NCI-H2196 treated with DMSO at 0.1 percent for 48 hours (cell line): ENCODE data around the gene CADPS2.

ENCODE experiments used
- DNase-seq: peaks from one replicate; lab custom pipeline; 2025; ENCODE audit not compliant: unreplicated experiment; lab: John Stamatoyannopoulos, UW

The CADPS2 gene

GRCh38 chr7:122544463-122544862, 341.8 kb downstream of the CADPS2 start:
- DNase-seq: no peak

- no peak for DNase-seq
Measured at GRCh38 chr7:122543891-122544290, 342.4 kb downstream of the CADPS2 start.

- DNase-seq: no peak
Measured at GRCh38 chr7:122543166-122543565, 343.1 kb downstream of the CADPS2 start.

- no peak for DNase-seq
Measured at GRCh38 chr7:122535086-122535485, 351.2 kb downstream of the CADPS2 start.

GRCh38 chr7:122532406-122533269, 353.6 kb downstream of the CADPS2 start:
- no peak for DNase-seq

- DNase-seq: peak; percentile 21
Measured at GRCh38 chr7:122528879-122529481, 357.3 kb downstream of the CADPS2 start.

GRCh38 chr7:122525355-122525754, 360.9 kb downstream of the CADPS2 start:
- no peak for DNase-seq

- no peak for DNase-seq
Measured at GRCh38 chr7:122521767-122522166, 364.5 kb downstream of the CADPS2 start.

GRCh38 chr7:122520971-122521555, 365.2 kb downstream of the CADPS2 start:
- DNase-seq: no peak

- no peak for DNase-seq
Measured at GRCh38 chr7:122518488-122518887, 367.8 kb downstream of the CADPS2 start.

- no peak for DNase-seq
Measured at GRCh38 chr7:122517576-122517975, 368.7 kb downstream of the CADPS2 start.

- DNase-seq: peak; percentile 60
Measured at GRCh38 chr7:122515404-122515803, 370.9 kb downstream of the CADPS2 start.

GRCh38 chr7:122511268-122511667, 375.0 kb downstream of the CADPS2 start:
- no peak for DNase-seq

GRCh38 chr7:122507591-122507990, 378.7 kb downstream of the CADPS2 start:
- no peak for DNase-seq

- no peak for DNase-seq
Measured at GRCh38 chr7:122492007-122492406, 394.3 kb downstream of the CADPS2 start.

- no peak for DNase-seq
Measured at GRCh38 chr7:122488241-122488640, 398.0 kb downstream of the CADPS2 start.

- DNase-seq: no peak
Measured at GRCh38 chr7:122487131-122487530, 399.1 kb downstream of the CADPS2 start.

- DNase-seq: no peak
Measured at GRCh38 chr7:122485856-122486255, 400.4 kb downstream of the CADPS2 start.

GRCh38 chr7:122482212-122482611, 404.0 kb downstream of the CADPS2 start:
- DNase-seq: no peak

GRCh38 chr7:122470859-122471258, 415.4 kb downstream of the CADPS2 start:
- no peak for DNase-seq

- no peak for DNase-seq
Measured at GRCh38 chr7:122468945-122469344, 417.3 kb downstream of the CADPS2 start.
